Activated CD8-positive, alpha-beta memory T cell treated with anti-CD3 and anti-CD28 coated beads, Interleukin-2, amount 10 ng/mL, durations not matched to agents 7 days and 5 days (primary cell): ENCODE data around the gene CEP126. TPM values are rescaled to one million over a fixed set of nuclear protein-coding genes. Genes with fewer than 3 reads are reported as not detected.
A peak's percentile ranks its signal among the peaks of the same experiment; 100 is the strongest.

Source experiments
- ATAC-seq: fragments of 150-1000 bp; cut with Tn5 transposase; one replicate; pipeline ENCODE4 v1.10.0; 2021; ENCODE audit warnings: moderate library complexity
- CTCF ChIA-PET: fragments of 350-600 bp; sonication (Branson Sonifier 250); formaldehyde crosslinking; loops from one replicate; lab custom pipeline; 2021; ENCODE audit warnings: antibody characterized with exemption; lab: Charles Lee
- DNase-seq: peaks from one replicate; pipeline ENCODE4 v3.0.0-alpha.2; 2020
- H3K27ac Mint-ChIP-seq: one replicate; pipeline ENCODE4 v1.8.0; 2021; ENCODE audit warnings: mild to moderate bottlenecking, mixed read lengths
- H3K27me3 Mint-ChIP-seq: one replicate; pipeline ENCODE4 v1.8.0; 2021; ENCODE audit warnings: mixed read lengths
- H3K36me3 Mint-ChIP-seq: one replicate; pipeline ENCODE4 v1.8.0; 2021; ENCODE audit warnings: mild to moderate bottlenecking, mixed read lengths
- H3K4me1 Mint-ChIP-seq: one replicate; pipeline ENCODE4 v1.8.0; 2021; ENCODE audit warnings: mixed read lengths
- H3K4me3 Mint-ChIP-seq: one replicate; pipeline ENCODE4 v1.8.0; 2021; ENCODE audit warnings: mild to moderate bottlenecking, moderate library complexity, mixed read lengths
- H3K9me3 Mint-ChIP-seq: one replicate; pipeline ENCODE4 v1.8.0; 2022; ENCODE audit warnings: low read depth, mixed read lengths
- total RNA-seq, 2 experiments: library from RNA; stranded (reverse); gene quantifications; one replicate each; pipeline ENCODE4 v1.2.3, GENCODE V29; 2021

The CEP126 gene
- total RNA-seq, 2 experiments from 2014 or later: 0.63 to 1.8 TPM

- Mint-ChIP-seq H3K4me1 (no peaks in the 10 kb centered on the region), H3K9me3 (no peaks in the 10 kb centered on the region), H3K4me3 (no peak overlapping the region), H3K27ac (no peak overlapping the region), H3K36me3 (no peaks in the 10 kb centered on the region), H3K27me3 (peaks cover 7% of the 10 kb centered on the region)
- CTCF ChIA-PET: interaction anchor here (5.0 kb wide), 1 partner anchor 145 kb away, joined by 57 read pairs; no protein-coding TSS in a partner anchor
- DNase-seq: no peak
- ATAC-seq: no peak
These were observed 90.5 kb downstream of the CEP126 start for GRCh38 chr11:102005306-102005705.

GRCh38 chr11:102006835-102007566 is 92.2 kb downstream of the CEP126 start:
- Mint-ChIP-seq H3K9me3 (no peaks in the 10 kb centered on the region), H3K27ac (no peak overlapping the region), H3K36me3 (no peaks in the 10 kb centered on the region), H3K4me3 (no peak overlapping the region), H3K27me3 (peaks cover 21% of the 10 kb centered on the region), H3K4me1 (no peaks in the 10 kb centered on the region)
- DNase-seq (no peak), ATAC-seq (no peak)
- CTCF ChIA-PET: interaction anchor here (0.6 to 5.0 kb wide), 13 partner anchors 8 to 550 kb away, joined by 3 to 57 read pairs (median 4); partner anchors contain the start of gene CEP126

- Mint-ChIP-seq H3K36me3 (no peaks in the 10 kb centered on the region), H3K27me3 (peaks cover 26% of the 10 kb centered on the region), H3K4me1 (peaks cover 6% of the 10 kb centered on the region), H3K9me3 (no peaks in the 10 kb centered on the region), H3K27ac (no peak overlapping the region), H3K4me3 (no peak overlapping the region)
- CTCF ChIA-PET: interaction anchor here (0.6 to 5.0 kb wide), 17 partner anchors 9 to 551 kb away, joined by 3 to 57 read pairs (median 4); partner anchors contain the start of gene CEP126
- ATAC-seq (no peak), DNase-seq (no peak)
These were observed 93.0 kb downstream of the CEP126 start for GRCh38 chr11:102007567-102008437.

- no peak for DNase-seq
- ATAC-seq: no peak
- no peaks in the 10 kb centered on the region for H3K36me3 Mint-ChIP-seq
- H3K4me3 Mint-ChIP-seq: no peak overlapping the region
- H3K27ac Mint-ChIP-seq: no peak overlapping the region
- peaks cover 26% of the 10 kb centered on the region for H3K27me3 Mint-ChIP-seq
- H3K4me1 Mint-ChIP-seq: peaks cover 8% of the 10 kb centered on the region
- CTCF ChIA-PET: interaction anchor here (0.7 kb wide), 1 partner anchor 18 kb away, joined by 3 read pairs; no protein-coding TSS in a partner anchor
- H3K9me3 Mint-ChIP-seq: no peaks in the 10 kb centered on the region
These were observed 96.1 kb downstream of the CEP126 start for GRCh38 chr11:102010776-102011494.

GRCh38 chr11:102012946-102013345 is 98.1 kb downstream of the CEP126 start:
- no peak overlapping the region for H3K4me3 Mint-ChIP-seq
- no peaks in the 10 kb centered on the region for H3K9me3 Mint-ChIP-seq
- H3K4me1 Mint-ChIP-seq: peaks cover 8% of the 10 kb centered on the region
- ATAC-seq (peak; percentile 71), DNase-seq (peak; percentile 45)
- H3K36me3 Mint-ChIP-seq: no peaks in the 10 kb centered on the region
- H3K27me3 Mint-ChIP-seq: peaks cover 26% of the 10 kb centered on the region
- H3K27ac Mint-ChIP-seq: no peak overlapping the region
- CTCF ChIA-PET: interaction anchor here (1.6 kb wide), 1 partner anchor 152 kb away, joined by 4 read pairs; no protein-coding TSS in a partner anchor

- no peaks in the 10 kb centered on the region for H3K9me3 Mint-ChIP-seq
- no peaks in the 10 kb centered on the region for H3K36me3 Mint-ChIP-seq
- no peak for ATAC-seq
- CTCF ChIA-PET: no interaction called here
- peaks cover 24% of the 10 kb centered on the region for H3K27me3 Mint-ChIP-seq
- no peak overlapping the region for H3K4me3 Mint-ChIP-seq
- no peak overlapping the region for H3K27ac Mint-ChIP-seq
- DNase-seq: no peak
- peaks cover 8% of the 10 kb centered on the region for H3K4me1 Mint-ChIP-seq
These were observed 99.9 kb downstream of the CEP126 start for GRCh38 chr11:102014756-102015155.

- Mint-ChIP-seq H3K4me3 (no peak overlapping the region), H3K27ac (no peak overlapping the region), H3K9me3 (no peaks in the 10 kb centered on the region), H3K36me3 (no peaks in the 10 kb centered on the region), H3K4me1 (peaks cover 8% of the 10 kb centered on the region), H3K27me3 (peaks cover 5% of the 10 kb centered on the region)
- ATAC-seq: no peak
- CTCF ChIA-PET: interaction anchor here (1.8 kb wide), 1 partner anchor 9 kb away, joined by 7 read pairs; no protein-coding TSS in a partner anchor
- DNase-seq: no peak
These were observed 102.2 kb downstream of the CEP126 start for GRCh38 chr11:102017026-102017425.

- ATAC-seq (no peak), DNase-seq (no peak)
- Mint-ChIP-seq H3K4me1 (no peaks in the 10 kb centered on the region), H3K9me3 (no peaks in the 10 kb centered on the region), H3K27ac (no peak overlapping the region), H3K4me3 (no peak overlapping the region), H3K27me3 (peaks cover 22% of the 10 kb centered on the region), H3K36me3 (no peaks in the 10 kb centered on the region)
- CTCF ChIA-PET: no interaction called here
These were observed 111.4 kb downstream of the CEP126 start for GRCh38 chr11:102026217-102026616.

- Mint-ChIP-seq H3K27ac (no peak overlapping the region), H3K36me3 (no peaks in the 10 kb centered on the region), H3K9me3 (no peaks in the 10 kb centered on the region), H3K27me3 (peaks cover 22% of the 10 kb centered on the region), H3K4me1 (no peaks in the 10 kb centered on the region), H3K4me3 (no peak overlapping the region)
- CTCF ChIA-PET: interaction anchor here (0.9 kb wide), 1 partner anchor 19 kb away, joined by 3 read pairs; no protein-coding TSS in a partner anchor
- DNase-seq (no peak), ATAC-seq (no peak)
These were observed 112.1 kb downstream of the CEP126 start for GRCh38 chr11:102026959-102027358.

- no peak for DNase-seq
- ATAC-seq: no peak
- H3K36me3 Mint-ChIP-seq: no peaks in the 10 kb centered on the region
- H3K9me3 Mint-ChIP-seq: no peaks in the 10 kb centered on the region
- no peak overlapping the region for H3K4me3 Mint-ChIP-seq
- H3K27me3 Mint-ChIP-seq: no peaks in the 10 kb centered on the region
- CTCF ChIA-PET: no interaction called here
- no peak overlapping the region for H3K27ac Mint-ChIP-seq
- H3K4me1 Mint-ChIP-seq: no peaks in the 10 kb centered on the region
These were observed 121.9 kb downstream of the CEP126 start for GRCh38 chr11:102036757-102037156.

- peak overlapping the region; percentile 51 for H3K4me3 Mint-ChIP-seq
- peaks cover 42% of the 10 kb centered on the region for H3K27me3 Mint-ChIP-seq
- CTCF ChIA-PET: interaction anchor here (1.6 kb wide), 1 partner anchor 17 kb away, joined by 3 read pairs; no protein-coding TSS in a partner anchor
- H3K27ac Mint-ChIP-seq: no peak overlapping the region
- ATAC-seq (no peak), DNase-seq (no peak)
- H3K36me3 Mint-ChIP-seq: no peaks in the 10 kb centered on the region
- H3K9me3 Mint-ChIP-seq: no peaks in the 10 kb centered on the region
- H3K4me1 Mint-ChIP-seq: peaks cover 5% of the 10 kb centered on the region
These were observed 132.0 kb downstream of the CEP126 start for GRCh38 chr11:102046841-102047240.

GRCh38 chr11:102047305-102047924 is 132.6 kb downstream of the CEP126 start, which contains the start of gene CFAP300:
TSS of gene CFAP300 (plus strand) at chr11:102047437. CDS start at chr11:102047471, 34 bp downstream.
- Mint-ChIP-seq H3K4me3 (peak within 1 kb of the TSS; percentile 51), H3K4me1 (peaks cover 5% of the 10 kb centered on the region), H3K27ac (no peak within 1 kb of the TSS), H3K27me3 (peaks cover 42% of the 10 kb centered on the region), H3K9me3 (no peaks in the 10 kb centered on the region), H3K36me3 (no peaks in the 10 kb centered on the region)
- ATAC-seq: peak; percentile 82
- DNase-seq: peak; percentile 72
- CTCF ChIA-PET: interaction anchor here (1.6 kb wide), 1 partner anchor 17 kb away, joined by 3 read pairs; no protein-coding TSS in a partner anchor
